ENCODE measurements around the gene NPIPA5. TPM values are rescaled to one million over a fixed set of nuclear protein-coding genes. Genes with fewer than 3 reads are reported as not detected.

NPIPA5 gene
- total and polyA plus RNA-seq, 2 of the 13 experiments (the other 11 are each of a cell fraction or from before 2014, with no cell fraction given), result 9.7 to 21.5 TPM

DNA sequence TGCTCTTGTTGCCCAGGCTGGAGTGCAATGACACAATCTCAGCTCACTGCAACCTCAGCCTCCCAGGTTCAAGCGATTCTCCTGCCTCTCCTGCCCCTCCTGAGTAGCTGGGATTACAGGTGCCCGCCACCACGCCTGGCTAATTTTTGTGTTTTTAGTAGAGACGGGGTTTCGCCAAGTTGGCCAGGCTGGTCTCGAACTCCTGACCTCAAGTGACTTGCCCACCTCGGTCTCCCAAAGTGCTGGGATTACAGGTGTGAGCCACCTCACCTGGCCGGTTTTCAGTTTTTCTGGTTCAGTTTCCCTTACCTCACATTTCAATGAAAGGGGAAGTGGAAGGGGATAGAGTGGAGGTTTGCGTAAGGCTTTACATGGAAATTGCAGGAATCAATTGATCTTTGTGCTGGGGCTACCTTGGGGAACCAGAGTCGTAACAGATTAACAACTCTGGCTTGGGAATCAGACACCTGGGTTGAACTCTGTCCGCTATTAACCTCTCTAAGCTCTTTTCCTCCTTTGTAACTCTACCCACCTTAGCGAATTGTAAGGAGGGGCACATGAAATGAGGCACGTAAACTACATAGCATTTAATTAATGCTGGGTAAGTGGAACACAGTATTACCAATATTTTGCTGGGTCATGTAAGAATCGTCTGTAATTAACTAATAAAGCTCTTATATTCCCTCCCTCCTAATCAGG lies 20.7 kb upstream of the NPIPA5 start (continued):
- TF ChIP-seq, protein P1, sequence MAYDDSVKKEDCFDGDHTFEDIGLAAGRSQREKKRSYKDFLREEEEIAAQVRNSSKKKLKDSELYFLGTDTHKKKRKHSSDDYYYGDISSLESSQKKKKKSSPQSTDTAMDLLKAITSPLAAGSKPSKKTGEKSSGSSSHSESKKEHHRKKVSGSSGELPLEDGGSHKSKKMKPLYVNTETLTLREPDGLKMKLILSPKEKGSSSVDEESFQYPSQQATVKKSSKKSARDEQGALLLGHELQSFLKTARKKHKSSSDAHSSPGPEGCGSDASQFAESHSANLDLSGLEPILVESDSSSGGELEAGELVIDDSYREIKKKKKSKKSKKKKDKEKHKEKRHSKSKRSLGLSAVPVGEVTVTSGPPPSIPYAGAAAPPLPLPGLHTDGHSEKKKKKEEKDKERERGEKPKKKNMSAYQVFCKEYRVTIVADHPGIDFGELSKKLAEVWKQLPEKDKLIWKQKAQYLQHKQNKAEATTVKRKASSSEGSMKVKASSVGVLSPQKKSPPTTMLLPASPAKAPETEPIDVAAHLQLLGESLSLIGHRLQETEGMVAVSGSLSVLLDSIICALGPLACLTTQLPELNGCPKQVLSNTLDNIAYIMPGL (CRISPR knock-in tag; IDR thresholded peaks at IDR 0.05; ENCODE audit: borderline replicate concordance in 1 of 2, low read depth in 1 of 2), result peak in 1 of 2 experiments; percentile 21; a peak in 2 of 4 replicates
- TF ChIP-seq ZSCAN29 (CRISPR knock-in tag; conservative IDR thresholded peaks at IDR 0.05) (0 out of 2 replicates have a peak, but pooled peaks have one; percentile 55), ZSCAN9 (CRISPR knock-in tag; IDR thresholded peaks at IDR 0.05; ENCODE audit: borderline replicate concordance) (peak; percentile 67; the same call in 1 of the 2 replicates), ZNF367 (CRISPR knock-in tag; IDR thresholded peaks at IDR 0.05; ENCODE audit: borderline replicate concordance) (no peak), ELF3 (CRISPR knock-in tag; IDR thresholded peaks at IDR 0.05) (peak; percentile 99), ZNF501 (CRISPR knock-in tag; IDR thresholded peaks at IDR 0.05) (peak; percentile 86), ZNF790 (CRISPR knock-in tag; IDR thresholded peaks at IDR 0.05; ENCODE audit: borderline replicate concordance) (no peak), ZNF10 (CRISPR knock-in tag; IDR thresholded peaks at IDR 0.05; ENCODE audit: borderline replicate concordance, low read depth) (no peak), HDAC2 (CRISPR knock-in tag; IDR thresholded peaks at IDR 0.05) (peak; percentile 86), GPN1 (CRISPR knock-in tag; IDR thresholded peaks at IDR 0.05; ENCODE audit: borderline replicate concordance) (no peak), ZNF136 (CRISPR knock-in tag; IDR thresholded peaks at IDR 0.05; ENCODE audit: low read depth) (peak; percentile 94), ZNF552 (CRISPR knock-in tag; IDR thresholded peaks at IDR 0.05; ENCODE audit: borderline replicate concordance) (no peak), ONECUT2 (CRISPR knock-in tag; IDR thresholded peaks at IDR 0.05) (peak; percentile 95), ZNF207 (IDR thresholded peaks at IDR 0.05; ENCODE audit: borderline replicate concordance) (no peak), FOXC1 (CRISPR knock-in tag; IDR thresholded peaks at IDR 0.05; ENCODE audit: borderline replicate concordance) (no peak; the same call in 1 of the 2 replicates), ZNF546 (CRISPR knock-in tag; conservative IDR thresholded peaks at IDR 0.05) (no peak), DPF2 (CRISPR knock-in tag; IDR thresholded peaks at IDR 0.05; ENCODE audit: borderline replicate concordance, low read depth) (peak; percentile 93)
- TF ChIP-seq, protein P2, sequence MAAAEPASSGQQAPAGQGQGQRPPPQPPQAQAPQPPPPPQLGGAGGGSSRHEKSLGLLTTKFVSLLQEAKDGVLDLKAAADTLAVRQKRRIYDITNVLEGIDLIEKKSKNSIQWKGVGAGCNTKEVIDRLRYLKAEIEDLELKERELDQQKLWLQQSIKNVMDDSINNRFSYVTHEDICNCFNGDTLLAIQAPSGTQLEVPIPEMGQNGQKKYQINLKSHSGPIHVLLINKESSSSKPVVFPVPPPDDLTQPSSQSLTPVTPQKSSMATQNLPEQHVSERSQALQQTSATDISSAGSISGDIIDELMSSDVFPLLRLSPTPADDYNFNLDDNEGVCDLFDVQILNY (CRISPR knock-in tag; conservative IDR thresholded peaks at IDR 0.05), result no peak
- TF ChIP-seq, protein P3, sequence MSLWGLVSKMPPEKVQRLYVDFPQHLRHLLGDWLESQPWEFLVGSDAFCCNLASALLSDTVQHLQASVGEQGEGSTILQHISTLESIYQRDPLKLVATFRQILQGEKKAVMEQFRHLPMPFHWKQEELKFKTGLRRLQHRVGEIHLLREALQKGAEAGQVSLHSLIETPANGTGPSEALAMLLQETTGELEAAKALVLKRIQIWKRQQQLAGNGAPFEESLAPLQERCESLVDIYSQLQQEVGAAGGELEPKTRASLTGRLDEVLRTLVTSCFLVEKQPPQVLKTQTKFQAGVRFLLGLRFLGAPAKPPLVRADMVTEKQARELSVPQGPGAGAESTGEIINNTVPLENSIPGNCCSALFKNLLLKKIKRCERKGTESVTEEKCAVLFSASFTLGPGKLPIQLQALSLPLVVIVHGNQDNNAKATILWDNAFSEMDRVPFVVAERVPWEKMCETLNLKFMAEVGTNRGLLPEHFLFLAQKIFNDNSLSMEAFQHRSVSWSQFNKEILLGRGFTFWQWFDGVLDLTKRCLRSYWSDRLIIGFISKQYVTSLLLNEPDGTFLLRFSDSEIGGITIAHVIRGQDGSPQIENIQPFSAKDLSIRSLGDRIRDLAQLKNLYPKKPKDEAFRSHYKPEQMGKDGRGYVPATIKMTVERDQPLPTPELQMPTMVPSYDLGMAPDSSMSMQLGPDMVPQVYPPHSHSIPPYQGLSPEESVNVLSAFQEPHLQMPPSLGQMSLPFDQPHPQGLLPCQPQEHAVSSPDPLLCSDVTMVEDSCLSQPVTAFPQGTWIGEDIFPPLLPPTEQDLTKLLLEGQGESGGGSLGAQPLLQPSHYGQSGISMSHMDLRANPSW (CRISPR knock-in tag; IDR thresholded peaks at IDR 0.05; ENCODE audit: borderline replicate concordance), result peak; percentile 24
- TF ChIP-seq, protein P4, sequence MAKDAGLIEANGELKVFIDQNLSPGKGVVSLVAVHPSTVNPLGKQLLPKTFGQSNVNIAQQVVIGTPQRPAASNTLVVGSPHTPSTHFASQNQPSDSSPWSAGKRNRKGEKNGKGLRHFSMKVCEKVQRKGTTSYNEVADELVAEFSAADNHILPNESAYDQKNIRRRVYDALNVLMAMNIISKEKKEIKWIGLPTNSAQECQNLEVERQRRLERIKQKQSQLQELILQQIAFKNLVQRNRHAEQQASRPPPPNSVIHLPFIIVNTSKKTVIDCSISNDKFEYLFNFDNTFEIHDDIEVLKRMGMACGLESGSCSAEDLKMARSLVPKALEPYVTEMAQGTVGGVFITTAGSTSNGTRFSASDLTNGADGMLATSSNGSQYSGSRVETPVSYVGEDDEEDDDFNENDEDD (CRISPR knock-in tag; IDR thresholded peaks at IDR 0.05; ENCODE audit: borderline replicate concordance), result no peak
- TF ChIP-seq, protein P5, sequence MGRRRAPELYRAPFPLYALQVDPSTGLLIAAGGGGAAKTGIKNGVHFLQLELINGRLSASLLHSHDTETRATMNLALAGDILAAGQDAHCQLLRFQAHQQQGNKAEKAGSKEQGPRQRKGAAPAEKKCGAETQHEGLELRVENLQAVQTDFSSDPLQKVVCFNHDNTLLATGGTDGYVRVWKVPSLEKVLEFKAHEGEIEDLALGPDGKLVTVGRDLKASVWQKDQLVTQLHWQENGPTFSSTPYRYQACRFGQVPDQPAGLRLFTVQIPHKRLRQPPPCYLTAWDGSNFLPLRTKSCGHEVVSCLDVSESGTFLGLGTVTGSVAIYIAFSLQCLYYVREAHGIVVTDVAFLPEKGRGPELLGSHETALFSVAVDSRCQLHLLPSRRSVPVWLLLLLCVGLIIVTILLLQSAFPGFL (CRISPR knock-in tag; IDR thresholded peaks at IDR 0.05), result no peak

Measured in HepG2 (cell line).